OCI-LY7 (cell line): ENCODE measurements around the gene EML2. TPM values are rescaled to one million over a fixed set of nuclear protein-coding genes. Genes with fewer than 3 reads are reported as not detected.

Source experiments
- BruUV-seq: library from RNA; stranded (reverse); fragments of 400-500 nt; replicated peaks from 2 replicates; lab custom pipeline; 2021; lab: Mats Ljungman, UMichigan
- CTCF ChIA-PET: fragments of 300-600 bp; sonication (Branson Sonifier 250); formaldehyde crosslinking; loops from one replicate; lab custom pipeline; 2022; ENCODE audit warnings: antibody characterized with exemption; ENCODE audit not compliant: unreplicated experiment; lab: Charles Lee
- POLR2A ChIA-PET: fragments of 300-600 bp; sonication (Branson Sonifier 250); formaldehyde crosslinking; loops from one replicate; lab custom pipeline; 2022; ENCODE audit warnings: antibody characterized with exemption; lab: Charles Lee
- DNase-seq: peaks from one replicate; pipeline ENCODE4 v3.0.0-alpha.2; 2015; ENCODE audit warnings: low spot score
- H2AFZ ChIP-seq: fragments of 200-600 bp; sonication (generic), shearing (Covaris generic); 2 replicates; pipeline ENCODE4 v1.6.1; 2014; ENCODE audit warnings: mild to moderate bottlenecking, antibody characterized with exemption, low read length, moderate library complexity
- H3K27ac ChIP-seq: fragments of 200-600 bp; sonication (generic); 2 replicates; pipeline ENCODE4 v1.5.1; 2014; ENCODE audit warnings: mixed run types, low read depth, mild to moderate bottlenecking, moderate library complexity, low read length, inconsistent platforms; ENCODE audit not compliant: poor library complexity, severe bottlenecking
- H3K36me3 ChIP-seq: fragments of 200-600 bp; sonication (generic); 2 replicates; pipeline ENCODE4 v1.6.1; 2014; ENCODE audit warnings: mild to moderate bottlenecking, antibody characterized with exemption, low read length, moderate library complexity, mixed read lengths; ENCODE audit not compliant: insufficient read depth
- H3K4me1 ChIP-seq: fragments of 200-600 bp; sonication (generic); 2 replicates; pipeline ENCODE4 v1.5.1; 2014; ENCODE audit warnings: mild to moderate bottlenecking, low read length; ENCODE audit not compliant: insufficient read depth, poor library complexity, severe bottlenecking
- H3K4me2 ChIP-seq: fragments of 200-600 bp; sonication (generic); 2 replicates; pipeline ENCODE4 v1.6.1; 2014; ENCODE audit warnings: mild to moderate bottlenecking, low read length
- H3K4me3 ChIP-seq: fragments of 200-600 bp; sonication (generic); 2 replicates; pipeline ENCODE4 v1.5.1; 2014; ENCODE audit warnings: mild to moderate bottlenecking, low read depth, low read length; ENCODE audit not compliant: poor library complexity, severe bottlenecking
- H3K79me2 ChIP-seq: fragments of 200-600 bp; sonication (generic); 2 replicates; pipeline ENCODE4 v1.6.1; 2016; ENCODE audit warnings: low read depth, mild to moderate bottlenecking, low read length, moderate library complexity, mixed read lengths; ENCODE audit not compliant: insufficient read depth
- H3K9me2 ChIP-seq: fragments of 200-600 bp; sonication (generic); 2 replicates; pipeline ENCODE4 v1.6.1; 2016; ENCODE audit warnings: mild to moderate bottlenecking, low read length, mixed read lengths; ENCODE audit not compliant: insufficient read depth
- H3K9me3 ChIP-seq: fragments of 200-600 bp; sonication (generic); 2 replicates; pipeline ENCODE4 v1.6.1; 2014; ENCODE audit warnings: mild to moderate bottlenecking, mixed run types, low read length, mixed read lengths
- H4K20me1 ChIP-seq: fragments of 200-600 bp; sonication (generic); 2 replicates; pipeline ENCODE4 v1.6.1; 2014; ENCODE audit warnings: mild to moderate bottlenecking, antibody characterized with exemption, low read length, moderate library complexity, mixed read lengths; ENCODE audit not compliant: insufficient read depth
- EZH2phosphoT487 ChIP-seq: fragments of 200-600 bp; sonication (generic); IDR thresholded peaks from 2 replicates; pipeline ENCODE4 v1.6.1; 2018; ENCODE audit warnings: low read depth, borderline replicate concordance, mild to moderate bottlenecking, mixed run types, antibody characterized with exemption, low read length, moderate library complexity, mixed read lengths
- intact Hi-C: fragments of 100-400 bp; cut with micrococcal nuclease; formaldehyde crosslinking; loops from one replicate; pipeline ENCODE4 v1.10.0; 2022; ENCODE audit not compliant: unreplicated experiment
- total RNA-seq, 2 experiments: library from RNA; depleted of rRNA in 1 of 2; stranded (reverse); fragments of >200 nt in 1 of 2; shearing (Covaris generic) in 1 of 2; gene quantifications; 2 replicates each; pipeline ENCODE4 v1.2.3, GENCODE V29; 2014 to 2022
- TF ChIP-seq, protein P1 (sequence below): fragments of 200-600 bp; sonication (generic); conservative IDR thresholded peaks from 2 replicates; pipeline ENCODE4 v1.5.1; 2014; ENCODE audit warnings: mild to moderate bottlenecking, antibody characterized with exemption, low read length, moderate library complexity, mixed read lengths

EML2 gene
- total RNA-seq, 2 experiments from 2014 or later, result 26.1 to 47.5 TPM

DNA sequence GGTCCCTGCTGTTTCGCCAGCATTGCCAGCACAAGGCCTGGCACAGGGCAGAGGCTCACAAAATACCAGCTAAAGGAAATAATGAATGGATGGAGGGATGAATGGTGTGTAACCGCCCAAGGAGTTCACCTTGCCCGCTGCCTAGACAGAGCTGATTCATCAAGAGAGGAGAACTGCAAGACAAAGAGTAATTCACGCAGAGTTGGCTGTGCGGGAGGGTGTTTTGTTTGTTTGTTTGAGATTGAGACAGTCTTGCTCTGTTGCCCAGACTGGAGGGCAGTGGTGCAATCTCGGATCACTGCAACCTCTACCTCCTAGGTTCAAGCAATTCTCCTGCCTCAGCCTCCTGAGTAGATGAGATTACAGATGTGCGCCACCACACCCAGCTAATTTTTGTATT lies 57.6 kb downstream of the EML2 start:
- POLR2A ChIA-PET, result no interaction called here
- TF ChIP-seq EZH2phosphoT487, result no peak
- TF ChIP-seq, protein P1, sequence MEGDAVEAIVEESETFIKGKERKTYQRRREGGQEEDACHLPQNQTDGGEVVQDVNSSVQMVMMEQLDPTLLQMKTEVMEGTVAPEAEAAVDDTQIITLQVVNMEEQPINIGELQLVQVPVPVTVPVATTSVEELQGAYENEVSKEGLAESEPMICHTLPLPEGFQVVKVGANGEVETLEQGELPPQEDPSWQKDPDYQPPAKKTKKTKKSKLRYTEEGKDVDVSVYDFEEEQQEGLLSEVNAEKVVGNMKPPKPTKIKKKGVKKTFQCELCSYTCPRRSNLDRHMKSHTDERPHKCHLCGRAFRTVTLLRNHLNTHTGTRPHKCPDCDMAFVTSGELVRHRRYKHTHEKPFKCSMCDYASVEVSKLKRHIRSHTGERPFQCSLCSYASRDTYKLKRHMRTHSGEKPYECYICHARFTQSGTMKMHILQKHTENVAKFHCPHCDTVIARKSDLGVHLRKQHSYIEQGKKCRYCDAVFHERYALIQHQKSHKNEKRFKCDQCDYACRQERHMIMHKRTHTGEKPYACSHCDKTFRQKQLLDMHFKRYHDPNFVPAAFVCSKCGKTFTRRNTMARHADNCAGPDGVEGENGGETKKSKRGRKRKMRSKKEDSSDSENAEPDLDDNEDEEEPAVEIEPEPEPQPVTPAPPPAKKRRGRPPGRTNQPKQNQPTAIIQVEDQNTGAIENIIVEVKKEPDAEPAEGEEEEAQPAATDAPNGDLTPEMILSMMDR, result no peak
- no TSS peak for BruUV-seq
- H3K9me3 ChIP-seq, result no peaks in the 10 kb centered on the region
- DNase-seq, result no peak
- no peaks in the 10 kb centered on the region for H3K9me2 ChIP-seq
- peaks cover 10% of the 10 kb centered on the region for H3K4me1 ChIP-seq
- no peaks in the 10 kb centered on the region for H4K20me1 ChIP-seq
- CTCF ChIA-PET, result no interaction called here
- peaks cover 25% of the 10 kb centered on the region; the same call in 1 of the 2 replicates for H3K79me2 ChIP-seq
- H3K4me2 ChIP-seq, result no peak overlapping the region
- intact Hi-C loops, result no loop called here
- no peak overlapping the region for H2AFZ ChIP-seq
- H3K27ac ChIP-seq, result no peak overlapping the region
- no peak overlapping the region for H3K4me3 ChIP-seq
- H3K36me3 ChIP-seq, result peaks cover 16% of the 10 kb centered on the region

DNA sequence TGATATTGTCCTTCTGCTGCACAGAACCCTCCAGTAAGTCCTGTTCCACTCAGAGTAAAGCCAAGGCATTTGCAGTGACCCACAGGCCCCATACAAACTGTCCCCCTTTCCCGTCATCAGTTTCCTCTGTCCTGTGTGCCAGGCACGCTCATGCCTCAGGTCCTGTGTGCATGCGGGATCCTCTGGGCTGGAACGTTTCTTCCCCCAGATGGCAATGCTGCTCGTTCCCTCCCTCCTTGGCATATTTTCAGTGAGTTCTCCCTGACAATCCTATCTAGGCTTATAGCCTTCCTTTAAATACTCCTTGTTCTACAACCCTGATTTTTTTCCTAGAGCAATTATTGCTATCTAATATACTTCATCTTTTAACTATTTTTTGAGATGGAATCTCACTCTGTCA lies 60.3 kb downstream of the EML2 start:
- Histone ChIP-seq H3K4me1 (peaks cover 8% of the 10 kb centered on the region), H3K36me3 (peaks cover 16% of the 10 kb centered on the region), H3K9me2 (no peaks in the 10 kb centered on the region), H4K20me1 (no peaks in the 10 kb centered on the region), H3K4me3 (no peak overlapping the region), H3K9me3 (no peaks in the 10 kb centered on the region), H2AFZ (no peak overlapping the region), H3K4me2 (no peak overlapping the region), H3K27ac (no peak overlapping the region), H3K79me2 (peaks cover 22% of the 10 kb centered on the region; the same call in 1 of the 2 replicates)
- no peak for DNase-seq
- no TSS peak for BruUV-seq
- TF ChIP-seq EZH2phosphoT487, result no peak
- TF ChIP-seq, protein P1, result no peak
- intact Hi-C loops, result no loop called here
- ChIA-PET CTCF (no interaction called here), POLR2A (no interaction called here)

DNA sequence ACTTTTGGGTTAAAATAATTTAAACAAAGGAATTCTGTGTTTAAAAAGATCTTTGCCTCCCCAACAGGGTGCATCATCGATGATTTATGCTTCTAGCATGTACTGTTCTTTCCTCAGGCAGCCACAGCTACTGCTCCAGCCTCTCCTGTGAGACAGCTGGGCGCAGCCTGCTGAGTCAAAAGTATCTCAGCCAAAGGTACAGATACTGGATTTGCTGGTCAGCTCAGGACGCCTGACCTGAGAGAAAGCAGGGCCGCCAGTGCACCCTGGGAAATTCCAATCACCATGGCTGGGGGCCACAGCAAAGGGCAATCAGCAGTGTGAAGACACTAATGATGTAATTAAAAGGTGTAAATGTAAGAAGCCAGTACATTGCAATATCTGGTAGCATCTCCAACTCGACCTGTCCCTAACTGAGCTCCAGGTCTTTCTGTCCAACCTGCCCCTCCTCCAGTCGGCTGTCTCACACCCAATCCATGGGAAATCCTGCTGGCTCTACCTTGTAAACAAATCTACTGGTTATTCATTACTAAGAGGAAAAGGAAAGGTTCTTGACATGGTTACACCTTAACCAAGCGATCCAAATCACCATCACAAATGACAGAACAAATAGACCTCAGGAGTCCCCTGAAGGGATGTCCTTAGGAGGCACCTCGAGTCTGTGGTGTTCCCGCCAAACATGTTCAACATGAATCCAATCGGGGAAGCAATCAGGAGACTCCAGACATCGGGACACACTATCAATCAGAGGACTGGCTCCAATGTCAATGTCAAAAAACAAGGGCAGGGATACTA lies 61.9 kb downstream of the EML2 start:
- no peak for DNase-seq
- POLR2A ChIA-PET, result interaction anchor here (0.7 kb wide), 1 partner anchor 77 kb away, joined by 3 read pairs; no protein-coding TSS in a partner anchor
- intact Hi-C loops, result no loop called here
- Histone ChIP-seq H3K27ac (no peak overlapping the region), H3K4me2 (no peak overlapping the region), H4K20me1 (no peaks in the 10 kb centered on the region), H3K9me2 (no peaks in the 10 kb centered on the region), H3K4me1 (peaks cover 4% of the 10 kb centered on the region), H3K4me3 (no peak overlapping the region), H3K79me2 (peaks cover 9% of the 10 kb centered on the region; the same call in 1 of the 2 replicates), H3K36me3 (peaks cover 13% of the 10 kb centered on the region), H3K9me3 (no peaks in the 10 kb centered on the region), H2AFZ (no peak overlapping the region)
- TF ChIP-seq EZH2phosphoT487, result no peak
- TF ChIP-seq, protein P1, result no peak
- CTCF ChIA-PET, result no interaction called here
- BruUV-seq, result no TSS peak
